Measurements from ENCODE around the gene NMBR. TPM values are rescaled to one million over a fixed set of nuclear protein-coding genes. Genes with fewer than 3 reads are reported as not detected.
"Not testable (repeated sequence)": the region's sequence is repeated elsewhere in the genome, so short reads cannot be mapped to it uniquely, and the experiment has no call there.

The NMBR gene
- polyA plus RNA-seq, 10 donors, result 0.13 to 0.20 (median 0.18) TPM; not detected in 6

- no peak for DNase-seq
Measured at GRCh38 chr6:142058551-142059290, 88.2 kb downstream of the NMBR start.

DNA sequence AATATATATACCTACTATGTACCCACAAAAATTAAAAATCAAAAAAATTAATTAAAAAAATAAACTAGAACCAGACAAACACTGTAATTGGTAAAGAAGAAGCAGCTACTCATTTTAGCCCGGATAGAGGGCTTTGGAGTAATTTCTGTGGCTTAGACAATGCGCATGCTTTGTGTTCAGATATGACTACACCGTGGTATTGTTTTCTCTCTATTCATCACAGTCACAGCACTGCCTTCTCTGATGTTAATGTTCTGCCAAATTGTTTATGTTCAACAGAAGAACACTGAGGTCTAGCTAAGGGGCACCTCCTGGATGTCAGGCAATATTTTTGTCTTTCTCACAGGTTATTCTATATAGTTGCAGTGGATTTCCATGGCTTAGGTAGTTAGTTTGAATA lies 91.7 kb downstream of the NMBR start:
- DNase-seq, result no peak

DNA sequence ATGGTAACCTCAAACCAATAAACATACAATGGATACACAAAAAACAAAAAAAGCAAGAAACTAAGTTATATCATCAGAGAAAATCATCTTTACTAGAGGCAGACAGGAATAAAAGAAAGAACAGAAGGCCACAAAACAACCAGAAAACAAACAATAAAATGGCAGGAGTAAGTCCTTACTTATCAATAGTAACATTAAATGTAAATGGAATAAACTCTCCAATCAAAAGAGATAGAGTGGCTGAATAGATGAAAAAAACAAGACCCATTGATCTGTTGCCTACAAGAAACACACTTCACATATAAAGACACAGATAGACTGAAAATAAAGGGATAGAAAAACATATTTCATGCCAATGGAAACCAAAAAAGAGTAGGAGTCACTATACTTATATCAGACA lies 95.5 kb downstream of the NMBR start:
- DNase-seq, result no peak

- no peak for DNase-seq
Measured at GRCh38 chr6:142048593-142048980, 98.3 kb downstream of the NMBR start.

- DNase-seq, result no peak
Measured at GRCh38 chr6:142047934-142048592, 98.9 kb downstream of the NMBR start.

- peak in 2 of 3 donors; percentile 13 to 48 for DNase-seq
Measured at GRCh38 chr6:142045380-142046278, 101.3 kb downstream of the NMBR start.

GRCh38 chr6:142035890-142036289 lies 111.0 kb downstream of the NMBR start:
- no peak for DNase-seq

GRCh38 chr6:142031035-142031434 lies 115.9 kb downstream of the NMBR start:
- DNase-seq, result no peak

- DNase-seq, result no peak
Measured at GRCh38 chr6:142030115-142030619, 116.8 kb downstream of the NMBR start.

- DNase-seq, result no peak
Measured at GRCh38 chr6:142028527-142028926, 118.4 kb downstream of the NMBR start.

- not testable (repeated sequence) for DNase-seq
Measured at GRCh38 chr6:142027804-142028203, 119.1 kb downstream of the NMBR start.

GRCh38 chr6:142027074-142027473 lies 119.8 kb downstream of the NMBR start:
- no peak for DNase-seq

DNA sequence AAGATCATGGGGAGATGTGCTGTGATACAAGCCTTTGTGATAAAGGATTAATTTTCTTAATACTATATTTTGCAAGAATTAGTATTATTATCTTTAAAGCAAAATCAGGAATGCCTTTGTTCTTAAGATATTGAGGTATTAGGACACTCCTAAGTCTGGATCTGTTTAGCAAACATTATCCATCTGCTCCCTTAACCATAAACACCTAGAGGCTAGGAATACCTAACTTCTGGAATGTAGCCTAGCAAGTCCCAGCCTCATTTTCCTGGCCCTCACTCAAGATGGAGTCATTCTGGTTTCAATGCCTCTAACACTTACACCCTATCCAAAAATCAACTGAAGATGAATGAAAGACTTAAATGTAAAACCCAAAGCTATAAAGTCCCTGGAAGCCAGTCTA lies 120.5 kb downstream of the NMBR start:
- DNase-seq, result no peak

Other genes with a start within 250 kb of the NMBR start
- not detected for gene GJE1, start 14.2 kb downstream of the NMBR start, polyA plus RNA-seq (ENCODE audit: insufficient read length in 10 of 10)
- gene VTA1, start 141 bp upstream of the NMBR start, polyA plus RNA-seq (ENCODE audit: insufficient read length in 10 of 10), result 10 to 100 TPM; 52.0 to 70.2 (median 58.8) TPM
- 10 to 100 TPM in 7 of 10 donors, 1 to 10 TPM in 3; 7.3 to 13.0 (median 10.4) TPM for gene ADGRG6, start 154.9 kb upstream of the NMBR start, polyA plus RNA-seq (ENCODE audit: insufficient read length in 10 of 10)